GM19099 (cell line): ENCODE results near the gene CNTLN.
A peak's percentile ranks its signal among the peaks of the same experiment; 100 is the strongest.

Experiments
- POLR2A ChIP-seq: IDR thresholded peaks from 3 replicates; pipeline ENCODE4 v1.6.1; 2011; ENCODE audit warnings: low read depth; ENCODE audit not compliant: insufficient read length; ENCODE audit errors: extremely low read depth

Gene CNTLN

GRCh38 chr9:17134396-17135294 lies at the start of gene CNTLN:
CNTLN (plus strand) TSS chr9:17135040; CDS start chr9:17135066, 26 bp downstream.
- peak; percentile 44 for TF ChIP-seq POLR2A

GRCh38 chr9:17088566-17088965 lies 46.3 kb upstream of the CNTLN start:
- no peak for TF ChIP-seq POLR2A

GRCh38 chr9:17090041-17090440 lies 44.8 kb upstream of the CNTLN start:
- no peak for TF ChIP-seq POLR2A

GRCh38 chr9:17116400-17116837 lies 18.4 kb upstream of the CNTLN start:
- no peak for TF ChIP-seq POLR2A

- TF ChIP-seq POLR2A: no peak
Measured at GRCh38 chr9:17117372-17117771, 17.5 kb upstream of the CNTLN start.

GRCh38 chr9:17120203-17120602 lies 14.6 kb upstream of the CNTLN start:
- no peak for TF ChIP-seq POLR2A

- no peak for TF ChIP-seq POLR2A
Measured at GRCh38 chr9:17121264-17121663, 13.6 kb upstream of the CNTLN start.

- no peak for TF ChIP-seq POLR2A
Measured at GRCh38 chr9:17130291-17130690, 4.5 kb upstream of the CNTLN start.

- no peak for TF ChIP-seq POLR2A
Measured at GRCh38 chr9:17130725-17131124, 4.1 kb upstream of the CNTLN start.

- TF ChIP-seq POLR2A: no peak
Measured at GRCh38 chr9:17131494-17131893, 3.3 kb upstream of the CNTLN start.

- TF ChIP-seq POLR2A: no peak
Measured at GRCh38 chr9:17135295-17136160, 688 bp downstream of the CNTLN start.

GRCh38 chr9:17137566-17137965 lies 2.7 kb downstream of the CNTLN start:
- TF ChIP-seq POLR2A: no peak

GRCh38 chr9:17138503-17138902 lies 3.7 kb downstream of the CNTLN start:
- TF ChIP-seq POLR2A: no peak

- no peak for TF ChIP-seq POLR2A
Measured at GRCh38 chr9:17140418-17140817, 5.6 kb downstream of the CNTLN start.

- TF ChIP-seq POLR2A: no peak
Measured at GRCh38 chr9:17148324-17148723, 13.5 kb downstream of the CNTLN start.
